Mucosa of stomach (tissue), 1 donor: ENCODE data around the gene ADRB2.

ENCODE experiments used
- H3K27me3 ChIP-seq: one replicate; pipeline ENCODE4 v1.7.0; 2013; ENCODE audit warnings: mild to moderate bottlenecking, low read length; ENCODE audit not compliant: control insufficient read depth, insufficient read depth
- H3K36me3 ChIP-seq: one replicate; pipeline ENCODE4 v1.7.0; 2013; ENCODE audit warnings: low read length; ENCODE audit not compliant: control insufficient read depth, insufficient read depth
- H3K4me1 ChIP-seq: one replicate; pipeline ENCODE4 v1.7.0; 2013; ENCODE audit warnings: mild to moderate bottlenecking, low read length; ENCODE audit not compliant: control insufficient read depth, insufficient read depth
- H3K4me3 ChIP-seq: one replicate; pipeline ENCODE4 v1.7.0; 2013; ENCODE audit warnings: low read length
- H3K9ac ChIP-seq: one replicate; pipeline ENCODE4 v1.7.0; 2013; ENCODE audit warnings: mild to moderate bottlenecking, low read length, moderate library complexity
- H3K9me3 ChIP-seq: one replicate; pipeline ENCODE4 v1.7.0; 2013; ENCODE audit warnings: mild to moderate bottlenecking, low read length, moderate library complexity; ENCODE audit not compliant: control insufficient read depth
- donor health status: Pancreatic carcinoma.

The ADRB2 gene

DNA sequence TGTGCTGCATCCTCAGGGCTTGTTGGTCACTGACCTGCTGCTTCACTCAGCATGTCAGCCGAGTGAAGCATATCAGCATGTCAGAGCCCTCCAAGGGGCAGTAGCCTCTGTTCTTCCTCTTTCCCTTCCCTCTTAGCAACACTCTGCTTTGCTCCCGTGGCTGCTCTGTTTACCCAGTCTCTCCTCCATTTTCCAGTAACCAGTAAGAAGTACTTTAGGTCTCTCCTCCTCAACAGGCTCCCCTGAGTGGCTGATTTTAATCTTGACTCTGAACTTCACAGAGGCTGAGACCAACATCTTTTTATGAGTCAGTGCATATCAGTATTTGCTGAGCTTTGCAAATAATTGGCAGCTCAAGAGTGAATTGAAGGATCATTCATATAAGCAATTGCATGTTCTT lies 18.6 kb upstream of the ADRB2 start:
- H3K4me3 ChIP-seq: no peak overlapping the region
- no peak overlapping the region for H3K9ac ChIP-seq
- no peaks in the 10 kb centered on the region for H3K9me3 ChIP-seq
- H3K4me1 ChIP-seq: peaks cover 33% of the 10 kb centered on the region
- H3K36me3 ChIP-seq: no peaks in the 10 kb centered on the region
- H3K27me3 ChIP-seq: no peaks in the 10 kb centered on the region

DNA sequence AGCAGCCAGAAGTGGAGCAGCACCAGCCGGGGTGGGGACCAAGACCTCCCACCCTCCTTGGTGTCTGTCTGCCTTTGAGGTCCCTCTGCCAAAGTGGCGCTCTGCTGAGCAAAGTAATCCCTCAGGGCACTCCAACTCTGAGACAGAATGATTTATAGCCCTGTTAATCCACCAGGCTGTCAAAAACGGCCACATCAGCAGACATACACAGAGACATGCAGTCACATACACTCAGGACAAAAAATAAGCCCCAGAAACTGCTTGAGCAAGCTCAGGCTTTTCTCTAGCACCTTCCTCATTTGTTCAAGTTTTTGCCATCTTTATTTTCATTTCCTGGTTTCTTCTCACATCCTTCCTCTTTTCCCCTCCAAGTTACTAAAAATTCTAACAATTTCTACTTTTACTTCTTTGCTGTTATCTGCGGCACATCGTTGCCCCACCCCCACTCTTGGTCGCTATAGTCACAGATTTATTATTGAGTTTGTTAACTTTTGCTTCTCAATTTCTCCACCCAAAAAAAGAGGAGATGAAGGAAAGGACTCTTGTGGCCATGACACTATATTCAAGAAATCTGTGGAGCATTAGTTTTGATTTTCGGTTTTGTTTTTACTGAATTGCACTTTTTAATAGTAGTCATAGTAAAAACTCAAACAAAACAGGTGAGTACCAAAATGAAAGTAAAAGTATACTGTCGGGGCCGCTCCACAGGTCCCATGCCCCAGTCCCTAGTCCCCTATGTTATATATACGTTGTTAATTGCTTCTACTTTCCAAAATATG lies 17.4 kb upstream of the ADRB2 start:
- Histone ChIP-seq H3K4me1 (peaks cover 33% of the 10 kb centered on the region), H3K27me3 (no peaks in the 10 kb centered on the region), H3K36me3 (no peaks in the 10 kb centered on the region), H3K9me3 (no peaks in the 10 kb centered on the region), H3K4me3 (no peak overlapping the region), H3K9ac (no peak overlapping the region)

DNA sequence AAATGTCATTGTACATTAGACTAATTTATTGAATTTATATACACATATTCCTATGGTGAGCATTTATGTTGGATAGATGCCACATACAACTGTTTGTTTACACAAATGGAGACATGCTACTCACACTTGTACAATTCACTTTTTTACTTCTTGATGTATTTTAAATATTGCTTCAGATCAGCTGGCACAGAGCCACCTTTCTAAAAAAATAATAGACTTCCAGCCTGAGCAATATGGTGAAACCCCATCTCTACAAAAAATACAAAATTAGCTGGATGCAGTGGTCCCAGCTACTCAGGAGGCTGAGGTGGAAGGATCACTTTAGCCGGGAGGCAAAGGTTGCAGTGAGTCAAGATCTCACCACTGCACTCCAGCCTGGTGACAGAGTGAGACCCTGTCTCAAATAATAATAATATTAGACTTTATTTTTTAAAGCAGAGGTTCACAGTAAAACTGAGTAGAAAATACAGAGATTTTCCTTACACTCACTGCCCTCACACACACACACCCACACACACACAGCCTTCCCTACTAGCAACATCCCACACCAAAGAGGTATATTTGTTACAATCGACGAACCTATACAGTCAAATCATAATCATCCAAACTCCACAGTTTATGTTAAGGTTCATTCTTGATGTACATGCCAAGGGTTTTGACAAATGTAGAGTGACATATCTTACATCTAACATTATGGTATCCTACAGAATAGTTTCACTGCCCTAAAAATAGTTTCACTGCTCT lies 16.5 kb upstream of the ADRB2 start:
- Histone ChIP-seq H3K4me1 (peaks cover 33% of the 10 kb centered on the region), H3K4me3 (no peak overlapping the region), H3K9me3 (no peaks in the 10 kb centered on the region), H3K9ac (no peak overlapping the region), H3K27me3 (no peaks in the 10 kb centered on the region), H3K36me3 (no peaks in the 10 kb centered on the region)

DNA sequence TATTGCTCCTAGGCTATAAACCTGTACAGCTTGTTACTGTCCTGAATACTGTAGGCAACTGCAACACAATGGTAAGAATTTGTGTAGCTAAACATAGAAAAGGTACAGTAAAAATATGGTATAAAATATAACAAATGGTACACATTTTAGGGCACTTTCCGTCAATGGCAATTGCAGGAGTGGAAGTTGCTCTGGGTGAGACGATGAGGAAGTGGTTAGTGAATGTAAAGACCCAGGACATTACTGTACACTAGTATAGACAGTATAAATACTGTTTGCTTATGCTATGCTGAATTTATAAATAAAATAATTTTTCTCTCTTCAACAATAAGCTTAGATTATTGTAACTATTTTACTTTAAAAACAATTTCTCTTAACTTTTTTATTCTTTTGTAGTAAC lies 15.6 kb upstream of the ADRB2 start:
- Histone ChIP-seq H3K27me3 (no peaks in the 10 kb centered on the region), H3K36me3 (no peaks in the 10 kb centered on the region), H3K9ac (no peak overlapping the region), H3K4me3 (no peak overlapping the region), H3K9me3 (no peaks in the 10 kb centered on the region), H3K4me1 (peaks cover 28% of the 10 kb centered on the region)

DNA sequence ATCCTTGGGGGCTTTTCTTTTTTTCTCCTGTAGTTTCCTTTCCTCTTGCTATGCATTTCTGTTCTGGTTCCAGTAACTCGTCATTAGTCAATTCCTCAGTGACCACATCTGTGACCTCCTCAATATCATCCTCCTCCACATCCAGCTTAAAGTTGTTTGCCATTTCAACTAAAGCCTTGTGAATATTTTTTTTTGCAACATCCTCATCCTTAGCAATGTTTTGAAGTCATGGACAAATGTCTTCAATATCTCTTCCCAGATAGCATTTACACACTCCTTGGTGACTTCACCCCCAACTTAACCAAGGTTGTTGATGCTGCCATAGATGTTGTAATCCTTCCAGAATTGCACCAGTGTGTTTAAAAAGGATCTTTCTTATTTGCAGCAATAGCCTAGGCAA lies 14.7 kb upstream of the ADRB2 start:
- Histone ChIP-seq H3K9ac (no peak overlapping the region), H3K27me3 (no peaks in the 10 kb centered on the region), H3K9me3 (no peaks in the 10 kb centered on the region), H3K4me3 (no peak overlapping the region), H3K36me3 (no peaks in the 10 kb centered on the region), H3K4me1 (peaks cover 22% of the 10 kb centered on the region)

DNA sequence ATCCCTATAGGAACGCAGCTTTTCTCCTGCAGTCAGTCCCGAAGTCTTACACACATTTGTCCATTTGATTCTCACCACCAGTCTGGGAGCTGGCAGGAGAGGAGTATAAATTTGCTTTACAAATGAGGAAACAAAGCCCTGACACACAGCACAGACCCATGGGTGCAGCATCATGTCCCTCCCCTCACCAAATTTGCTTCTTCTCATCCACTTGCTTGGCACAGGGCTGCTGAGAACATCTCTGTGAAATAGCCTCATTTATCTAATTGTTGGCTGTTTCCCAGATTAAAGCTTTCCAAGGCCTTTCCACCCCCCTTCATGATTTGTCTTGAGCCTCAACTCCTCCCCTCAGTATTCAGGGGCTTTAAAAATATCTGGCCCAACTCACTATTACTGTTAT lies 11.3 kb upstream of the ADRB2 start:
- no peaks in the 10 kb centered on the region for H3K4me1 ChIP-seq
- no peak overlapping the region for H3K9ac ChIP-seq
- H3K4me3 ChIP-seq: no peak overlapping the region
- no peaks in the 10 kb centered on the region for H3K27me3 ChIP-seq
- no peaks in the 10 kb centered on the region for H3K9me3 ChIP-seq
- H3K36me3 ChIP-seq: no peaks in the 10 kb centered on the region

DNA sequence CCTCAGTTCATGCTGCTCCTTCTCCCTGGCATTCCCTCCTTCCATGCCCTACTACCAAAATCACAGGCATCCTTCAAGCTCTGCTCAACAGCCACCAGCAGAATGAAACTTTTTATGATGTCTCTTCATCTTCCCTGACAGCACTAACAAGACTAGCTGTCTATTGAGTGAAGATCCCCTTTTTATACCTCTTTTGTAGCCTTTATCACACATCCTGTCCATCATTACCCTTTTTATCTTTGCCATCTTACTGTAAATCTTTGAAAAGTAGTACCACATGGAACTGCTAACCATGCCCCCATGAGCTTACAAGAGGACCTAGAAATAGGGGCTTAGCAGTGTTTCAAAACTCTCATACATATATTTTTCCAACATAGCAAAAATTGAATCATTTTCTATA lies 10.8 kb upstream of the ADRB2 start:
- H3K4me1 ChIP-seq: no peaks in the 10 kb centered on the region
- no peak overlapping the region for H3K4me3 ChIP-seq
- no peaks in the 10 kb centered on the region for H3K27me3 ChIP-seq
- H3K36me3 ChIP-seq: no peaks in the 10 kb centered on the region
- no peaks in the 10 kb centered on the region for H3K9me3 ChIP-seq
- no peak overlapping the region for H3K9ac ChIP-seq

DNA sequence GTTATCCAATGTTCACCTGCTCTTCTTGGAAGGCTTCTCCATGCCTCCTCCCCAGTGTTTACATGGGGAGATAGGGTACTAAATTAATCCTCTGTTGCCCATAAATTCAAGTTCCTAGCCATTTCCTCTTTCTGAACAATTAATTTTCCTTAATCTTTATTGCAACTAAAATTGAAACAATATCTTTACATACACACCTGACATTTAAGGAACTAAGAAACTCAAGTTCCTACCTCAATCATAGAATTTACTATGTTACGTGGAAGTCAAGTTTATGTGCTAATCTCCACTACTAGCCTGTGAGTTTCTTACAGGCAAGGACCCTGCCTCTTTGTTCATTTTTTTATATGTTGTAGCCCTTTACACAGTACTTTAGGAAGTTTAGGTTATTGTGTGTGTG lies 10.1 kb upstream of the ADRB2 start:
- Histone ChIP-seq H3K4me3 (no peak overlapping the region), H3K27me3 (no peaks in the 10 kb centered on the region), H3K4me1 (no peaks in the 10 kb centered on the region), H3K36me3 (no peaks in the 10 kb centered on the region), H3K9ac (no peak overlapping the region), H3K9me3 (no peaks in the 10 kb centered on the region)

DNA sequence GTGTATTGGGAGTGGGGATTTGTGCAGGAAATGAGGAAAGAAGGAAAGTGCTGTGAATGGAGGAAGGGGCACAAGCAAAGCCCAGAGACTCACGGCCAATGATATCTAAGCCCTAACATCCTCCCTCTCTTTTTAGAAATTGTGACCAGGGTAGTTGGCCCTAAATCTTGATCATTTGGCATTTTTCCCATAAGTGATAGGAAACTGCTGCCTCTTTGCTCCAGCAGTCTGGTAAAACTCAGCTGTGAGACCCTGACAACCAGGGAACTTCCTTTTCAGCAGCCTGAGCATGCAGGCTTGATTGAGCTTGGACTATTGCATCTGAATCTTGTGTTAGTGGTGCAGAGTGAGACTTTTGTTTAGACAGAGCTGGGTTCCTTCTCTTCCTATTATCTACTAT lies 9.6 kb upstream of the ADRB2 start:
- Histone ChIP-seq H3K27me3 (no peaks in the 10 kb centered on the region), H3K9me3 (no peaks in the 10 kb centered on the region), H3K36me3 (no peaks in the 10 kb centered on the region), H3K4me3 (no peak overlapping the region), H3K9ac (no peak overlapping the region), H3K4me1 (no peaks in the 10 kb centered on the region)

DNA sequence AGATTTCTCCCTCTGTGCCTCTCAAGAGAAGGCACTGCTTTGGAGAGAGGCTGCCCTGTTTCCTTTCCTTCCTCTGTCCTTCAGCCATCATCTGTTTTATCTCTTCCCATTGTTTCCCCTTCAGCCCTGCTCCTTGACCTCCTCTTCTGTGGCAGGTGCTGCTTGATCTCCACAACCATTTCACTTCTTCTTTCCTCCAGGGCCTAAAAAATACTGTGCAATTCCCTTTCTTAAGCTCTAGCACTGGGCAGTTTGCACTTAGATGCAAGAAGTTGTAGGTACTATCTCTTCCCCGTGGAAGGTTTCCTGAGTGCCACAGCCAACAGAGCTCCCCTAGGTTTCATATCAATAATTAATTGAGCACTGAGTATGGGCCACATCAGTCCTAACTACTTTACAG lies 8.8 kb upstream of the ADRB2 start:
- Histone ChIP-seq H3K4me1 (no peaks in the 10 kb centered on the region), H3K9ac (no peak overlapping the region), H3K9me3 (no peaks in the 10 kb centered on the region), H3K36me3 (no peaks in the 10 kb centered on the region), H3K4me3 (no peak overlapping the region), H3K27me3 (no peaks in the 10 kb centered on the region)

DNA sequence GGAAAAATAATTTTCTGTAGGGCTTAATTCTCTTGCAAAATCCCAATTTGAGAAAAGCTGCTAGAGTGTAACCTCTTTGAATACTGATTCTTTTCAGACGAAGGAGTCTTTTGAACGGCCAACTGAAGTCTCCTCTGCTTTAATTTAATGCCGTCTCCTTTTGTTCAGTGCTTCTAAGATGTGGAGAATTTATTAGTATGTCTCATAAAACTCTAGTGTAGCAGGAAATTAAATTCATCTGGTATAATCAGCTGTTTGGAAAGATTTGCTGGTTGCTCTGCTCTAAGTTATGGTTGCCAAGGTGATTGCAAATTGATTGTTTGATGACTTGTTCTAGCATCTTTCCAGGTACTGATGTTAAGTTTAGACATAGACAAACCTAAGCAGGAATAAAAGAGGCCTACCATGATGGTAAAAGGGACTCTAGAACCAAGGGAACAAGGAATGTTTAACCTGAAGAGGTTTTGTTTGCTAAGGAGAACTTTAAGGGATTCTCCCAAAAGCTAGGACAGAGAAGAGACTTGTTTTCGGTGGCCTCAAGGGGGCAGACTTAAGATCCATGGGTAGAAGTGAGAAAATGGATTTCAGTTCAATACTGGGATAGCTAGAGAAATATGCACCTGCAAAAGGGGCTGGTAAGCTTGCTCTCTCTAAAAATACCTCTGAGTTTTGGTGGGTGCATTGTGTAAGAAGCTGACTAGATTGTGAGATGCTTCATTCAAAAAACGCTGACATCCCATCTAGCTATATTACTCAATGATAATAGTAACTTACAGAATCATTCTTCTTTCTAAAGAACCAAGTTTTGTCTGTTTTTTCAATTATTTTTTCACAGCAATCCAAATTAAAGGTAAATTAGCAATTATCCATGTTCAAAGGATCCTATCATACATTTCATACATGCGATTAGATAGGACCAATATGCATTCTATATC lies 5.7 kb upstream of the ADRB2 start:
- Histone ChIP-seq H3K9me3 (no peaks in the 10 kb centered on the region), H3K27me3 (no peaks in the 10 kb centered on the region), H3K4me3 (no peak overlapping the region), H3K36me3 (no peaks in the 10 kb centered on the region), H3K4me1 (no peaks in the 10 kb centered on the region), H3K9ac (no peak overlapping the region)

DNA sequence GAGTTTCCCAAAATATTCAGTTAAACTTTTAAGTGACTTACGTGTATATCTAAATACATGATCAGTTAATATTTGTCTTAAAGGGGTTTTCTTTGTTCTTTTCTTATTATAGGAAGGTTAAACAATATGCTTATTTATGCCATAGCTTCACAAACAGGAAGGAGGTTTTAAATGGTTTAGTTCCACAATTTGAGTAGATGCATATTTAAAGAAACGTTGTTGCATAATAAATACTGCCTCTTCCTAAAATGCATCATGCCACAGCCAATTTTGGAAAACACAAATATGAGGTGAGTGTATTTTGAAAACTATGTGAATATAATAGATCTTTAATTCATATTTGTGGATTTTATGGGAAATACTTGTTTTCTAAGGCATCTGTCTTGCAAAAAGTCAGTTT lies 2.5 kb upstream of the ADRB2 start:
- H3K9ac ChIP-seq: no peak overlapping the region
- H3K27me3 ChIP-seq: no peaks in the 10 kb centered on the region
- H3K36me3 ChIP-seq: no peaks in the 10 kb centered on the region
- no peak overlapping the region for H3K4me3 ChIP-seq
- peaks cover 8% of the 10 kb centered on the region for H3K4me1 ChIP-seq
- H3K9me3 ChIP-seq: no peaks in the 10 kb centered on the region
